ENCODE measurements around the gene FUT7. TPM values are rescaled to one million over a fixed set of nuclear protein-coding genes. Genes with fewer than 3 reads are reported as not detected.

The FUT7 gene
- total and polyA plus RNA-seq, 8 donors: 0.12 to 0.19 (median 0.18) TPM; not detected in 5

DNA sequence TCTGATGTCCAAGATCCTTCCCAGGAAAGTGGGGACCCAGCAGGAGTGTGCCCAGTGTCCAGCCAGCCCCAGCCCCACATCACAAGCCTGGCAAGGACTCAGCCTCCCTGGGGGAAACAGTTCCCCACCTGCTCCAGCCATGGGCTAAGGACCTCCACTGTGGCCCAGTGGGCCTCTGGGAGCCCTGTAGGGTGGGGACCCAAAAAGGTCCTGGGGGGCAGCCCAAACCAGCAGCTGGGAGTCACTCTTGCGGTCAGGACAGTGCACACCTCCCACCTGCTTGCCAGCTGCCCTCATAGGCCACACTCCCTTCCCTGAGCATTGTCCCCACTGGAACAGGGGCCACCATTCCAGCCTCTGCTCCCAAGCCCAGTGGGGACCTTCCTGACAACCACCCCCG lies 5.5 kb downstream of the FUT7 start:
- no peak for FAIRE-seq
- 76 to 80% methylated on average over 2 of the region's 2 CpGs for WGBS, 2 donors
- Histone ChIP-seq H3K4me1 (peaks cover 15 to 21% (median 17%) of the 10 kb centered on the region in 3 donors), H3K4me3 (no peak overlapping the region), H3K9me3 (no peaks in the 10 kb centered on the region), H3K27me3 (no peaks in the 10 kb centered on the region), H3K27ac (peak overlapping the region in 1 of 4 donors; percentile 18), H3K36me3 (no peaks in the 10 kb centered on the region)
- no peak for ATAC-seq
- TF ChIP-seq, protein P1, sequence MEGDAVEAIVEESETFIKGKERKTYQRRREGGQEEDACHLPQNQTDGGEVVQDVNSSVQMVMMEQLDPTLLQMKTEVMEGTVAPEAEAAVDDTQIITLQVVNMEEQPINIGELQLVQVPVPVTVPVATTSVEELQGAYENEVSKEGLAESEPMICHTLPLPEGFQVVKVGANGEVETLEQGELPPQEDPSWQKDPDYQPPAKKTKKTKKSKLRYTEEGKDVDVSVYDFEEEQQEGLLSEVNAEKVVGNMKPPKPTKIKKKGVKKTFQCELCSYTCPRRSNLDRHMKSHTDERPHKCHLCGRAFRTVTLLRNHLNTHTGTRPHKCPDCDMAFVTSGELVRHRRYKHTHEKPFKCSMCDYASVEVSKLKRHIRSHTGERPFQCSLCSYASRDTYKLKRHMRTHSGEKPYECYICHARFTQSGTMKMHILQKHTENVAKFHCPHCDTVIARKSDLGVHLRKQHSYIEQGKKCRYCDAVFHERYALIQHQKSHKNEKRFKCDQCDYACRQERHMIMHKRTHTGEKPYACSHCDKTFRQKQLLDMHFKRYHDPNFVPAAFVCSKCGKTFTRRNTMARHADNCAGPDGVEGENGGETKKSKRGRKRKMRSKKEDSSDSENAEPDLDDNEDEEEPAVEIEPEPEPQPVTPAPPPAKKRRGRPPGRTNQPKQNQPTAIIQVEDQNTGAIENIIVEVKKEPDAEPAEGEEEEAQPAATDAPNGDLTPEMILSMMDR (IDR thresholded peaks at IDR 0.05): no peak
- intact Hi-C loops (cut with DNase I): loop anchor here in 1 of 3 donors (10.0 kb wide), 1 partner anchor 72 kb away; the partner anchor contains the start of gene LCN12
- DNase-seq: no peak

DNA sequence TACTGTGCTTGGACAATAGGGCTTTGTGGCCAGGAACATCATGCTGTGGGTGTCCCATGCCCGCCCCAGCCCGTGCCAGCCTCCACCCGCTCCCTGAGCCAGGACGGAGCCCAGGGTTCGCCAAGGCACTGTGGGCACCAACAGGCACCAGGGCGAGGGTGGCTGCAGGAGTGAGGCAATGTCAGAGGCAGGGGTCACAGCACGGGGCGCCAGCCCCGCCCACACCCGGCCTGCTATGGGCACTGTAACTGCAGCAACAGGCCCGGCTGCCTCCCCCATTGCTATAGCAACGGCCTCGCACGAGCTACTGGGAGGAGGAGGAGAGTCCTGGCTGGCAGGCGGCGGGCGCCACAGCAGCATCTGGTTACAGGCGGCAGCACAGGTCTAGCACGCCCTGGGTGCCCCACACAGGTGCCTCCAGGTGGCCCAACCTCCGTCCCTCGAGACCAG lies 6.3 kb downstream of the FUT7 start:
- Histone ChIP-seq H3K4me3 (no peak overlapping the region), H3K9me3 (no peaks in the 10 kb centered on the region), H3K27ac (peak overlapping the region in 1 of 4 donors; percentile 18), H3K4me1 (peaks cover 15 to 21% (median 17%) of the 10 kb centered on the region in 3 donors), H3K27me3 (no peaks in the 10 kb centered on the region), H3K36me3 (no peaks in the 10 kb centered on the region)
- DNase-seq: peak in 3 of 6 donors; percentile 66 to 77 (median 69)
- WGBS, 2 donors: 65 to 68% methylated on average over 18 to 21 of the region's 21 CpGs
- intact Hi-C loops (cut with DNase I): loop anchor here in 1 of 3 donors (10.0 kb wide), 1 partner anchor 71 kb away; the partner anchor contains the start of gene LCN12
- peak; percentile 7 to 49 (median 24) for ATAC-seq
- TF ChIP-seq, protein P1 (IDR thresholded peaks at IDR 0.05): no peak
- no peak for FAIRE-seq

DNA sequence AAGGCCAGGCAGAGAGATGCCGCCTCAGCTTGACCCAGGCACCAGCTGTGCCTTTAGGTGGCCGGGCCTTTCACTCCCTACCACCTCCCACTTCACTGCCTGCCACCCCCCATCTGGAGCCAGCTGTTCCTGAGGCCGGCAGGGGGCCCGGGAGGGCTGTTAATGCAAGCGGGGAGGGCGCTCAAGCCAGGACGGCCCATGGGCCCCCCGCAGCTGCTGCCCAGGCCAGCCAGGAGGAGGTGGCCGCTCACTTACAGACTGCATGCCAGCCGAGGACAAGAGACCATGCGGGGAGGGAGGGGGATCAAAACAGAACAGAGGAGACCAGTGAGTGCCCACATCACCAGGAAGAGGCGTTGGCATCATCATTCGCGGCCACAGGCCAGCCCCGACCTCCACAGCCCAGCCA lies 8.3 kb downstream of the FUT7 start:
- H3K4me1 ChIP-seq: peaks cover 9 to 16% (median 13%) of the 10 kb centered on the region in 3 donors
- DNase-seq (no peak), FAIRE-seq (no peak), ATAC-seq (no peak)
- H3K27me3 ChIP-seq: no peaks in the 10 kb centered on the region
- 87 to 91% methylated on average over 14 to 15 of the region's 15 CpGs for WGBS, 2 donors
- no peak overlapping the region for H3K4me3 ChIP-seq
- no peaks in the 10 kb centered on the region for H3K9me3 ChIP-seq
- H3K36me3 ChIP-seq: peaks cover 0 to 4% (median 0%) of the 10 kb centered on the region in 3 donors
- H3K27ac ChIP-seq: no peak overlapping the region
- TF ChIP-seq, protein P1 (IDR thresholded peaks at IDR 0.05): no peak
- intact Hi-C loops (cut with DNase I): loop anchor here in 2 of 3 donors (5.0 to 10.0 kb wide), 2 partner anchors 61 to 69 kb away; partner anchors contain the start of gene LCN12 (in 1 of the 2)

DNA sequence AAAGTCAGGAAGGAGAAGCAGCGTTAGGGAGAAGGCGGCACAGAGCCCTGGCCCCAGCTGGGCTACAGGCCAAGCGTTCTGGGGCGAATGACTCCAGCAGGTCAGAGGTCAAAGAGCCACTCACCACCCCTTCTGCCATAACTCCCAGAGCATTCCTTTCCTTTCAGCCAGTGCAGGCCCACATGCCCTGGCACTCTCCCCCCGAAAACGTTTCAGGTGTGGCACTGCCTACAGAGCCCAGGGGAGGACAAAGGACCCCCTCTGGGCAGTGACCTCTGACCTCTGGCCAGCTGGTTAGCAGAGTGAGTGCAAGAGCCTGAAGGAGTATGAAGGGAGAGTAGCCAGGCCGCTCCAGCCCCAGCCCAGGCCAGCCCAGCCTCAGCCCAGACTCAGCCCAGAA lies 8.7 kb downstream of the FUT7 start:
- DNase-seq: no peak
- ATAC-seq: no peak
- TF ChIP-seq, protein P1 (IDR thresholded peaks at IDR 0.05): no peak
- intact Hi-C loops (cut with DNase I): loop anchor here in 2 of 3 donors (5.0 to 10.0 kb wide), 2 partner anchors 61 to 68 kb away; partner anchors contain the start of gene LCN12 (in 1 of the 2)
- H3K27me3 ChIP-seq: no peaks in the 10 kb centered on the region
- H3K4me3 ChIP-seq: no peak overlapping the region
- H3K36me3 ChIP-seq: peaks cover 0 to 4% (median 0%) of the 10 kb centered on the region in 3 donors
- no peak for FAIRE-seq
- WGBS, 2 donors: 87 to 88% methylated on average over 7 of the region's 7 CpGs
- peaks cover 9 to 16% (median 13%) of the 10 kb centered on the region in 3 donors for H3K4me1 ChIP-seq
- no peak overlapping the region for H3K27ac ChIP-seq
- H3K9me3 ChIP-seq: no peaks in the 10 kb centered on the region

DNA sequence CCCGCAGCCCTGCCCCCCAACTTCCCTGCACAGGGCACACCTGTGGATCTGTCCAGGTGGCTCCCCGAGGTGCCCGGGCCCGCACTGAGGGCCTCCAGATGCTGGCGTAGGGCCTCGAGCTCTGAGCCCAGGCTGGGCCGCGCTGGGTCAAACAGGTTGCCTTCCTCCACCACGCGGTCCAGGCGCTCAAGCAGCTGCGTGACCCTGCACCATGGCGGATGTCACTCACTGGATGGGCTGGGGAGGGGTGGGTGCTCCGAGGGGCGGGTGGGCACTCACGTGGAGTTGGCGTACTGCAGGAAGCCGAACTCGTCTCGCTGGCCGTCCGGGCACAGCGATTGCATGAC lies 9.3 kb downstream of the FUT7 start:
- Histone ChIP-seq H3K4me3 (no peak overlapping the region), H3K4me1 (peaks cover 9 to 16% (median 13%) of the 10 kb centered on the region in 3 donors), H3K27ac (no peak overlapping the region), H3K9me3 (no peaks in the 10 kb centered on the region), H3K27me3 (no peaks in the 10 kb centered on the region), H3K36me3 (peaks cover 0 to 4% (median 0%) of the 10 kb centered on the region in 3 donors)
- no peak for FAIRE-seq
- ATAC-seq: no peak
- no peak for DNase-seq
- TF ChIP-seq, protein P1 (IDR thresholded peaks at IDR 0.05): no peak
- 93 to 94% methylated on average over 23 of the region's 23 CpGs for WGBS, 2 donors
- intact Hi-C loops (cut with DNase I): loop anchor here in 2 of 3 donors (5.0 to 10.0 kb wide), 2 partner anchors 60 to 68 kb away; partner anchors contain the start of gene LCN12 (in 1 of the 2)

Data from pancreas (tissue), 10 donors.